ENCODE results near the gene COA1.

The COA1 gene

GRCh38 chr7:43729924-43730248, 563 bp upstream of the COA1 start:
- TF ChIP-seq SPI1 (IDR thresholded peaks at IDR 0.05; ENCODE audit: borderline replicate concordance, low read depth), result no peak
- no peak for TF ChIP-seq REST (IDR thresholded peaks at IDR 0.05; ENCODE audit: insufficient replicate concordance, low read depth)
- no peak for TF ChIP-seq POLR2AphosphoS5 (IDR thresholded peaks at IDR 0.05; ENCODE audit: low read depth)
- TF ChIP-seq CTCF (IDR thresholded peaks at IDR 0.05; ENCODE audit: insufficient read depth, low read length), result no peak
- no peak for TF ChIP-seq GABPA (IDR thresholded peaks at IDR 0.05; ENCODE audit: low read depth)
- no peak for DNase-seq (ENCODE audit: low read depth in 1 of 2, low spot score in 1 of 2)
- Histone ChIP-seq H3K4me3 (replicated peaks; ENCODE audit: insufficient read depth, low read length) (peak overlapping the region; percentile 70), H3K27ac (replicated peaks) (peak overlapping the region; percentile 80), H3K27me3 (ENCODE audit: insufficient read depth, poor library complexity, severe bottlenecking) (no peaks in the 10 kb centered on the region)

- TF ChIP-seq CTCF (IDR thresholded peaks at IDR 0.05; ENCODE audit: insufficient read depth, low read length) (no peak), REST (IDR thresholded peaks at IDR 0.05; ENCODE audit: insufficient replicate concordance, low read depth) (no peak), POLR2AphosphoS5 (IDR thresholded peaks at IDR 0.05; ENCODE audit: low read depth) (no peak), GABPA (IDR thresholded peaks at IDR 0.05; ENCODE audit: low read depth) (no peak), SPI1 (IDR thresholded peaks at IDR 0.05; ENCODE audit: borderline replicate concordance, low read depth) (no peak)
- Histone ChIP-seq H3K27me3 (ENCODE audit: insufficient read depth, poor library complexity, severe bottlenecking) (no peaks in the 10 kb centered on the region), H3K27ac (replicated peaks) (no peak overlapping the region), H3K4me3 (replicated peaks; ENCODE audit: insufficient read depth, low read length) (no peak overlapping the region)
- no peak for DNase-seq (ENCODE audit: low read depth in 1 of 2, low spot score in 1 of 2)
These were observed 1.8 kb downstream of the COA1 start for GRCh38 chr7:43727494-43727893.

- no peak for DNase-seq (ENCODE audit: low read depth in 1 of 2, low spot score in 1 of 2)
- Histone ChIP-seq H3K27ac (replicated peaks) (no peak overlapping the region), H3K27me3 (ENCODE audit: insufficient read depth, poor library complexity, severe bottlenecking) (no peaks in the 10 kb centered on the region), H3K4me3 (replicated peaks; ENCODE audit: insufficient read depth, low read length) (no peak overlapping the region)
- TF ChIP-seq REST (IDR thresholded peaks at IDR 0.05; ENCODE audit: insufficient replicate concordance, low read depth) (no peak), GABPA (IDR thresholded peaks at IDR 0.05; ENCODE audit: low read depth) (no peak), POLR2AphosphoS5 (IDR thresholded peaks at IDR 0.05; ENCODE audit: low read depth) (no peak), CTCF (IDR thresholded peaks at IDR 0.05; ENCODE audit: insufficient read depth, low read length) (no peak), SPI1 (IDR thresholded peaks at IDR 0.05; ENCODE audit: borderline replicate concordance, low read depth) (no peak)
These were observed 2.3 kb downstream of the COA1 start for GRCh38 chr7:43727003-43727402.
